T follicular helper cell (primary cell): ENCODE data around the gene TOMM7.
"Not testable (repeated sequence)": the region's sequence is repeated elsewhere in the genome, so short reads cannot be mapped to it uniquely, and the experiment has no call there.

Experiments
- DNase-seq: peaks from one replicate; pipeline ENCODE4 v3.0.0-alpha.2; 2020; ENCODE audit warnings: low read depth

TOMM7 gene

GRCh38 chr7:22821702-22822485 lies 755 bp downstream of the TOMM7 start:
- DNase-seq = no peak

GRCh38 chr7:22819476-22819875 lies 3.2 kb downstream of the TOMM7 start:
- DNase-seq = no peak

- no peak for DNase-seq
Measured at GRCh38 chr7:22814261-22815208, 8.1 kb downstream of the TOMM7 start.

- DNase-seq = no peak
Measured at GRCh38 chr7:22812353-22812752, 10.3 kb downstream of the TOMM7 start.

GRCh38 chr7:22811746-22812280 lies 10.8 kb downstream of the TOMM7 start:
- DNase-seq = no peak

- DNase-seq = no peak
Measured at GRCh38 chr7:22810843-22811242, 11.8 kb downstream of the TOMM7 start.

GRCh38 chr7:22809902-22810642 lies 12.6 kb downstream of the TOMM7 start:
- no peak for DNase-seq

GRCh38 chr7:22808140-22808539 lies 14.5 kb downstream of the TOMM7 start:
- no peak for DNase-seq

GRCh38 chr7:22806752-22807151 lies 15.9 kb downstream of the TOMM7 start:
- no peak for DNase-seq

- DNase-seq = no peak
Measured at GRCh38 chr7:22805227-22805626, 17.4 kb downstream of the TOMM7 start.

GRCh38 chr7:22802831-22803230 lies 19.8 kb downstream of the TOMM7 start:
- DNase-seq = not testable (repeated sequence)

- DNase-seq = no peak
Measured at GRCh38 chr7:22802426-22802825, 20.2 kb downstream of the TOMM7 start.

- no peak for DNase-seq
Measured at GRCh38 chr7:22801912-22802311, 20.7 kb downstream of the TOMM7 start.

- DNase-seq = no peak
Measured at GRCh38 chr7:22799633-22800032, 23.0 kb downstream of the TOMM7 start.

GRCh38 chr7:22793593-22794462 lies 28.8 kb downstream of the TOMM7 start:
- no peak for DNase-seq

GRCh38 chr7:22791204-22792158 lies 31.2 kb downstream of the TOMM7 start:
- no peak for DNase-seq

GRCh38 chr7:22790640-22791039 lies 32.0 kb downstream of the TOMM7 start:
- not testable (repeated sequence) for DNase-seq

GRCh38 chr7:22787951-22788350 lies 34.7 kb downstream of the TOMM7 start:
- no peak for DNase-seq

- DNase-seq = no peak
Measured at GRCh38 chr7:22786290-22786932, 36.2 kb downstream of the TOMM7 start.
